RWPE1 (cell line): ENCODE results near the gene VCL.

Experiments used
- CTCF ChIA-PET: fragments of 350-600 bp; sonication (Branson Sonifier 250); formaldehyde crosslinking; extraction: SDS; loops from one replicate; lab custom pipeline; 2021; lab: Yijun Ruan, JAX
- POLR2A ChIA-PET: fragments of 400-600 bp; formaldehyde crosslinking; extraction: SDS; loops from one replicate; lab custom pipeline; 2020; ENCODE audit warnings: antibody characterized with exemption; ENCODE audit not compliant: low non-redundant PET; lab: Yijun Ruan, JAX
- DNase-seq: peaks from one replicate; pipeline ENCODE4 v3.0.0; 2012; ENCODE audit warnings: low spot score
- H3K27ac ChIP-seq: fragments of 450-650 bp; 2 replicates; pipeline ENCODE4 v1.5.1; 2017
- TF ChIP-seq, protein P1 (sequence below): fragments of 450-650 bp; conservative IDR thresholded peaks from 2 replicates; pipeline ENCODE4 v1.5.1; 2017; ENCODE audit warnings: low read depth, mild to moderate bottlenecking

Gene VCL

GRCh38 chr10:74033702-74034101 is 35.8 kb downstream of the VCL start:
- TF ChIP-seq, protein P1, sequence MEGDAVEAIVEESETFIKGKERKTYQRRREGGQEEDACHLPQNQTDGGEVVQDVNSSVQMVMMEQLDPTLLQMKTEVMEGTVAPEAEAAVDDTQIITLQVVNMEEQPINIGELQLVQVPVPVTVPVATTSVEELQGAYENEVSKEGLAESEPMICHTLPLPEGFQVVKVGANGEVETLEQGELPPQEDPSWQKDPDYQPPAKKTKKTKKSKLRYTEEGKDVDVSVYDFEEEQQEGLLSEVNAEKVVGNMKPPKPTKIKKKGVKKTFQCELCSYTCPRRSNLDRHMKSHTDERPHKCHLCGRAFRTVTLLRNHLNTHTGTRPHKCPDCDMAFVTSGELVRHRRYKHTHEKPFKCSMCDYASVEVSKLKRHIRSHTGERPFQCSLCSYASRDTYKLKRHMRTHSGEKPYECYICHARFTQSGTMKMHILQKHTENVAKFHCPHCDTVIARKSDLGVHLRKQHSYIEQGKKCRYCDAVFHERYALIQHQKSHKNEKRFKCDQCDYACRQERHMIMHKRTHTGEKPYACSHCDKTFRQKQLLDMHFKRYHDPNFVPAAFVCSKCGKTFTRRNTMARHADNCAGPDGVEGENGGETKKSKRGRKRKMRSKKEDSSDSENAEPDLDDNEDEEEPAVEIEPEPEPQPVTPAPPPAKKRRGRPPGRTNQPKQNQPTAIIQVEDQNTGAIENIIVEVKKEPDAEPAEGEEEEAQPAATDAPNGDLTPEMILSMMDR, result no peak
- CTCF ChIA-PET, result no interaction called here
- DNase-seq, result no peak

DNA sequence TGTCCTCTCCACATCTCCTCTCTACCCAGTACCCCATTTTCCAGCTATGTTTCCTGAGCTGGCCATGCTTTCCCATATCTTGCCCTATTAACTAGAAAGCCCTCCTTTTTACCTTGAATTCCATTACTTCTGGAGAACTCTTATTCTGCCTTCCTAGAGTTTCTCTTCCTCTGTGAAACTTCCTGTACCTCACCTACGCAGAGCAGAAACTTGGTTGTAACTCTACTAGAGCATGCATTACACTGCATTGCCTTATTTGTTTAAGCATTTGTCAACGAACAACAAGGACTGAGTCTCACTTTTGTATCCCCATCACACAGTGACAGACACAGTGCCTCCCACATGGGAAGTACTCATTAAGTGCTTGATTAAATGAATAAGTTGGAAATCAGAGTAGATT is 36.4 kb downstream of the VCL start:
- no peak for DNase-seq
- TF ChIP-seq, protein P1, result no peak
- no peak overlapping the region for H3K27ac ChIP-seq
- POLR2A ChIA-PET, result no interaction called here
- CTCF ChIA-PET, result interaction anchor here (0.5 to 1.5 kb wide), 5 partner anchors 9 to 204 kb away, joined by 3 to 5 read pairs (median 3); no protein-coding TSS in a partner anchor

More at GRCh38 chr10:74033702-74034101, 35.8 kb downstream of the VCL start:
- H3K27ac ChIP-seq, result no peak overlapping the region
- POLR2A ChIA-PET, result no interaction called here

DNA sequence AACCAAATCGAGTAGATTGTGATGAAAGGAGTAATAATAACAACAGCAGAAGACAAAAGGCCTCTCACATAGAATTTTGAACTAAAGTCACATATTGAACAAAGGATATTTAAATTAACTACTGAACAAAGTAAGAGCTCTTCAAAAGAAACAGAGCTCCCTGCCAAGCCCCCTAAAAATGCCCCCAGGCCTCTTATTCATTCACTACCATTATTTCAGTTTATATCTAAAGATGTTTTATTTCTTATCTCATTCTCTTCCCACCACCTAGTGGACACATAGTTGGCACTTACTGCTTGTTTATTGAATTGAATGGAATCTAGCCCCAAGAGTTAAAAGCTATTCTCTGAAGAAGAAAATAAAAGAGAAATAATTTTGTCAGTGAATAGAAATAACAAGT is 37.4 kb downstream of the VCL start:
- CTCF ChIA-PET, result interaction anchor here (0.6 to 1.5 kb wide), 4 partner anchors 8 to 783 kb away, joined by 3 to 5 read pairs (median 4); no protein-coding TSS in a partner anchor

DNA sequence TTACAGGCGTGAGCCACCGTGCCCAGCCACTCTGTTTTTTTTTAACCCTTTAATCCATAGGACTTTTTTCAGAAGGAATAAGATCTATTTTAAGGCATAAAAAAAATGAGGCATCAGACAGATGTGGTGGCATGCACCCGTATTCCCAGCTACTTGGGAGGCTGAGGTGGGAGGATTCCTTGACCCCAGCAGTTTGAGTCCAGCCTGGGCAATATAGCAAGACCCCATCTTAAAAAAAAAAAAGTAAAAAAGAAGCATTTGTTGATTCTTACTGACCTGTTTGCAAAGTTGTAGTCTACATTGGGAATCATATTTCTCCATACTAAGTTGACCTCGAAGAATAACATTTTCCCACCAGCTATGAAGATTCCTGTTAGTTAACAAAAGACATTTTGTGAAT is 38.6 kb downstream of the VCL start:
- DNase-seq, result no peak
- ChIA-PET POLR2A (no interaction called here), CTCF (no interaction called here)
- TF ChIP-seq, protein P1, result no peak
- no peak overlapping the region for H3K27ac ChIP-seq

More for the DNA sequence above, 37.4 kb downstream of the VCL start:
- POLR2A ChIA-PET, result no interaction called here
- TF ChIP-seq, protein P1, result 0 out of 2 replicates have a peak, but pooled peaks have one; percentile 19
- no peak overlapping the region for H3K27ac ChIP-seq
- no peak for DNase-seq

DNA sequence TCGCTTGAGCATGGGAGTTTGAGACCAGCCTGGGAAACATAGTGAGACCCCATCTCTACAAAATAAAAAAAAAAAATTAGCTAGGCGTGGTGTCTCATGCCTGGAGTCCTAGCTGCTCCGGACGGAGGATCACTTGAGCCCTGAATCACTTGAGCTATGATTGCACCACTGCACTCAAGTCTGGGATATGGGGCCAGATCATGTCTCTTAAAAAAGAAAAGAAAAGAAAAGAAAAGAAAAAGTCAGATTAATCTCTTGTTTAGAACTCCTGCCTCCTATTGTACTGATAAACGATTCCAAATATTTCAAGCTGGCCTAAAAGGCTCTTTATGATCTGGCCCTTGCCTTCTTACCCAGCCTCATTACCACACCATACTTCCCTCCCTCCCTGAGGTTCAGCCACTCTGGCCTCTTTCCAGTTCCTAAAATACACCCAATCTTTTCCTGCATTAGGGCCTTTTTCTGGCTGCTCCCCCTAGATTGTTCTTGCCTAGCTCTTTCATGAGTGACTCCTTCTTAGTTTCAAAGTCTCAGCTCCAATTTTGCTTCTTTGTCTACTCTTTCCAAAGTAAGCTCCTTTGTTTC is 41.7 kb downstream of the VCL start:
- peak overlapping the region; percentile 40 for H3K27ac ChIP-seq
- TF ChIP-seq, protein P1, result no peak
- no peak for DNase-seq
- ChIA-PET POLR2A (no interaction called here), CTCF (interaction anchor here (0.6 to 0.7 kb wide), 2 partner anchors 12 to 80 kb away, joined by 3 read pairs; no protein-coding TSS in a partner anchor)

GRCh38 chr10:74040200-74041126 is 42.5 kb downstream of the VCL start:
- POLR2A ChIA-PET, result no interaction called here
- TF ChIP-seq, protein P1, result no peak
- DNase-seq, result no peak
- no peak overlapping the region for H3K27ac ChIP-seq
- CTCF ChIA-PET, result interaction anchor here (0.7 kb wide), 1 partner anchor 79 kb away, joined by 3 read pairs; no protein-coding TSS in a partner anchor
